Neural progenitor cell (in vitro differentiated cells): Measurements from ENCODE around the gene PDE11A.

ENCODE experiments used
- EZH2 ChIP-seq: fragments of 200-600 bp; sonication (generic); IDR thresholded peaks from 2 replicates; pipeline ENCODE4 v1.6.1; 2017; ENCODE audit warnings: antibody characterized with exemption, mild to moderate bottlenecking, moderate library complexity
- TF ChIP-seq, protein P1 (sequence below): fragments of 200-600 bp; sonication (generic); IDR thresholded peaks from 2 replicates; pipeline ENCODE4 v1.5.1; 2017; ENCODE audit warnings: antibody characterized with exemption, mild to moderate bottlenecking

DNA sequence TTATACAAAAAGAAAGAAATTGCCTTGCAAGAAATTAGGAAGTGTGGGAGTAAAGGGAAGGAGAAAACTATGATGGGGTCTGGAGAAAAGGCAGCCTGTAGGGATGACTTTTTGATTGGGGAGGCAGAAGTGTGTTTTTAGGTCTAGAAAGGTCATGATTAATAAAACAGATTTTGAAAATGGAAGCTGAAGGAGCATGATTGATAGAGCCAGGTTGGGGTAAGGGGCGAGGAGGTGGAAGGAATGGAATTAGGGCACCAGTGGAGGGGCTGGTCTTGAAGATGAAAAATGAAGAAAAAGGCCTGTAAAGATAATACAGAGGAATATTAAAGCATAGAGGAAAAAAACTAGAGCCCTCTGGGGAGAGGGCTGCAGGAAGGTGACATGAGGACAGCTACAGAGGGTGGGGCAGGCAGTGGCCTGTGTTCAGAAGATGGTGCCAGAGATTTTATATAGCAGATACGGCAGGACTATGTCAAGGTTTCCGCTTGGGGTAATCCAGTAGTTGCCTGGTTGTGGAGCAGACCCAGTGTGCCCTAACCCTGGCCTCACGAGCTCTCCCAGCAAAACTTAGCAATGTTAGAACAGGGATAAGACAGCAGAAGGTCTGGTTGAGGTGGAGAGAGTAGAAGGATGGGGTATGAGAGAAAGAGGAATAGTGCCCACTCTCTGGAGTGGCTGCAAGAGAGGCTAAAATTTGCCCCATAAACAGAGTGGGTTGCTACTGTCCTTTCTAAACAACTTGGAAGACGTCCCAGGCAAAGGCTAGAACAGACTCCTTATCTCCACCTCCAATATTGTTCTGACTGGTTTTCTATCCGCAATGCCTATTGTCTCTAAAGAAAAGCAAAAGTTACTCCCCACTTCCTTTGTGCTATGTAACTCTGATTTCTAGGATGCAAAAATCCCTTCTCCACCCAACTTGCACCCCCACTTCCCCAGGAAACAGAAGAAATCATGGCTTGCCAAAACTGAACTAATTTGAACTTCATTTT is 392.7 kb downstream of the PDE11A start:
- TF ChIP-seq, protein P1, sequence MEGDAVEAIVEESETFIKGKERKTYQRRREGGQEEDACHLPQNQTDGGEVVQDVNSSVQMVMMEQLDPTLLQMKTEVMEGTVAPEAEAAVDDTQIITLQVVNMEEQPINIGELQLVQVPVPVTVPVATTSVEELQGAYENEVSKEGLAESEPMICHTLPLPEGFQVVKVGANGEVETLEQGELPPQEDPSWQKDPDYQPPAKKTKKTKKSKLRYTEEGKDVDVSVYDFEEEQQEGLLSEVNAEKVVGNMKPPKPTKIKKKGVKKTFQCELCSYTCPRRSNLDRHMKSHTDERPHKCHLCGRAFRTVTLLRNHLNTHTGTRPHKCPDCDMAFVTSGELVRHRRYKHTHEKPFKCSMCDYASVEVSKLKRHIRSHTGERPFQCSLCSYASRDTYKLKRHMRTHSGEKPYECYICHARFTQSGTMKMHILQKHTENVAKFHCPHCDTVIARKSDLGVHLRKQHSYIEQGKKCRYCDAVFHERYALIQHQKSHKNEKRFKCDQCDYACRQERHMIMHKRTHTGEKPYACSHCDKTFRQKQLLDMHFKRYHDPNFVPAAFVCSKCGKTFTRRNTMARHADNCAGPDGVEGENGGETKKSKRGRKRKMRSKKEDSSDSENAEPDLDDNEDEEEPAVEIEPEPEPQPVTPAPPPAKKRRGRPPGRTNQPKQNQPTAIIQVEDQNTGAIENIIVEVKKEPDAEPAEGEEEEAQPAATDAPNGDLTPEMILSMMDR = no peak
- no peak for TF ChIP-seq EZH2
